ENCODE data around the gene HFM1.
"Not testable (repeated sequence)": the region's sequence is repeated elsewhere in the genome, so short reads cannot be mapped to it uniquely, and the experiment has no call there.

Gene HFM1

DNA sequence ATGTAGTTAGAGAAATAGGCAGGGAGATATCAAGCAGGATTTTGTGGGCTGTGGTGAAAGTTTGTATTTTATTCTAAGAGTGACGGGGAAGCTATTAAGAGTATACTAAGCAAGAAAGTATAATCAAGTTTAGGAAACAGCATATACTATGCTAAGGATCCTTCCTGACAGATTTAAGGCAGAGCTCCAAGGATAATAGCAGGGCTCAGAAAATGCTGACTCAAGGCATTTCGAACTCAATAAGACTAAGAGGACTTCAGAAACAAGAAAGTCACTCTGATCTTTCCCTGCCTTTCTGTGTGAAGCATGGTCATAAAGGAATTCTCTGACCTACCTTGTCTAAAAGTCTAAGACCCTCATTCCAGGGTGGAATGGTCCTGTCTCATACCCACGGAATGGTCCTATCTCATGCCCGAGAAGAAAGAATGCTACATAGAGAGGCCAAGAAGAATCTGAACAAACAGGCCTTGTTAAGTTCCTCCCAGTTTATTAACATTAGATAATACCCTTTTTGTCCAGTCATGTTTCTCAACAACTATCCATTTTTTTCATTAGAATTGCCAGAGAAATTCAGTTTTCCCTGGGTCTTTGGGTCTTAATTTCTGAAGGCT is 59.1 kb downstream of the HFM1 start:
- no peak for DNase-seq

- DNase-seq = no peak
Observed at GRCh38 chr1:91338501-91338900, 66.1 kb downstream of the HFM1 start.

DNA sequence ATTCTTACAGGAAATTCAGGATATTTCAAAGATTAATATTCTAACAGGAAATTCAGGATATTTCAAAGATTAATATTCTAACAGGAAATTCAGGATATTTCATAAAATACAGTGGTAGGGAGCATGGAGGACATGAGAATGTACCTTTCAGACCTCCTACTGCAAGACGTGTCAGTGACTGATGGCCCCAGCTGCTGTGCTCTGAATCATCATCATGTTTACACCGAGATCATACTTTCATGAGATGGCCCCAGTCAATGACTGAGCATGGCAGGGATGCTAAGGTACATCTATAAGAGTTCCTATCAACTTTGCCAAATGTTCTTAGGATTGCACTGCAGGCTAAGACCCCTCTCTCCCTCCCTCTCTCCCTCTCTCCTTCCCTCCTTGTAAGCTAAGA is 69.0 kb downstream of the HFM1 start:
- no peak for DNase-seq

- DNase-seq = no peak
Observed at GRCh38 chr1:91334856-91335255, 69.8 kb downstream of the HFM1 start.

DNA sequence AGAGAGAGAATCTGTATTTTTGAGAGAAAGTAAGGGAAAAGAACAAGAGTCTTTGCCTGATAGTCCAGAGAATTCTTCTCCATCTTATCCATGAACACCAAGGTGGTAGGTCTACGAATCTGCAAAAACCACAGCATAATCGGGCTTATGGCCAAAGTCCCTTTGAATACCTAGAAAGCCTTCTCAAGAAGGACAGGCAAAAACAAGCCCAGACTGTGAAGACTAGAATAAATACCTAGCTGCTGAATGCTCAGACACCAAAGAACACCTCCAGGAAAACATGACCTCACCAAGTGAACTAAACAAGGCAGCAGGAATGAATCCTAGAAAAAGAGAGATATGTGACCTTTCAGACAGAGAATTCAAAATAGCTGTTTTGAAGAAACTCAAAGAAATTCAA is 79.2 kb downstream of the HFM1 start:
- DNase-seq = no peak

GRCh38 chr1:91314643-91315042 is 90.0 kb downstream of the HFM1 start:
- DNase-seq = no peak

DNA sequence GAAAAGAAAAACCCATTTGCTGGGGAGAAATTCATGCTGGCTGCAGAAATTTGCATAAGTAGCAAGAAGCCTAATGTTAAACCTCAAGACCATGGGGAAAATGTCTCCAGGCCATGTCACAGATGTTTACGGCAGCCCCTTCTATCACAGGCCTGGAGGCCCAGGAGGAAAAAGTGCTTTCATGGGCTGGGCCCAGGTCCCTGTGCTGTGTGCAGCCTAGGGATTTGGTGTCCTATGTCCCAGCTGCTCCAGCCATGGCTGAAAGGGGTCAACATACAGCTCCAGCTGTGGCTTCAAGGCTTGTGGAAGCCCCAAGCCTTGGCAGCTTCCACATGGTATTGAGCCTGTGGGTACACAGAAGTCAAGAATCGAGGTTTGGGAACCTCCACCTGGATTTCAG is 93.0 kb downstream of the HFM1 start:
- DNase-seq = no peak

DNA sequence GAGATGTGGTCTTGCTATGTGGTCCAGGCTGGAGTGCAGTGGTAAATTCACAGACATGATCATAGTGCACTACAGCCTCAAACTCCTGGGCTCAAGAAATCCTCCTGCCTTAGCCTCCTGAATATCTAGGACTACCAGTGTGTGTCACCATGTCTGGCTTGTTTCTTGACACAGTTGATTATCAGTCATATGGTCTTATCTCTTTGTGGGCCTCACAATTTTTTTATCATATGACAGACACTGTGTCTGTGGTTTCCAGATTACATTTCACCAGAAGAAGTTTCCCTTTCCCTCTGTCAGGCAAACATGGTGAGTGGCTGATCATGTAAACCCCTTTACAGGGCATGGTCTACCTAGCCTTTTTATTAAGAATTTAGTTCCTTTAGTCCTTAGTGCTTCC is 96.1 kb downstream of the HFM1 start:
- DNase-seq = no peak

DNA sequence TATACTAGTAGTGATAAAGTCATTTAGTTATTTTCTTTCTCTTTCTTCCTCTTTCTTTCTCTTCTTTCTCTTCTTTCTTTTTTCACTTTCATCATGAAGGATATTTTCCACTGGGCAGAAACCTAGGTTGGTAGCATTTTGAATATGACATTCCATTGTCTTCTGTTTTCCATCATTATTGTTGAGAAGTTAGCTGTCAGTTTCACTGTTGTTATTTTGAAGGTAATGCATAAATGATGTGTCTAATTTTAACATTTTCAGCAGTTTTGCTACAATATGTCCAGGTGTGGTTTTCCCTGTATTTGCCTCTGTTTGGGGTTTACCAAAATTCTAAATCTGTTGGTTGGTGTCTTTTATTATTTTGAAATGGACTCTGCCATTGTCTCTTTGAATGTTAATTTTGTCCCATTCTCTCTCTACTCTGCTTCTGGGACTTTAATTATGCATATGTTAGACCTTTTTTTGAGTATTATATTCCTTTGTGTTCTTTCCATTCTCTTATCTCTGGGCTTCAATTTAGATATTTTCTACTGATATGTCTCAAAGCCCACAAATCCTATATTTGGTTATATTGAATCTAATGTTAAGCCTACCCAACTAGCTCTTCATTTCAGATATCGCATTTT is 96.7 kb downstream of the HFM1 start:
- DNase-seq = no peak

DNA sequence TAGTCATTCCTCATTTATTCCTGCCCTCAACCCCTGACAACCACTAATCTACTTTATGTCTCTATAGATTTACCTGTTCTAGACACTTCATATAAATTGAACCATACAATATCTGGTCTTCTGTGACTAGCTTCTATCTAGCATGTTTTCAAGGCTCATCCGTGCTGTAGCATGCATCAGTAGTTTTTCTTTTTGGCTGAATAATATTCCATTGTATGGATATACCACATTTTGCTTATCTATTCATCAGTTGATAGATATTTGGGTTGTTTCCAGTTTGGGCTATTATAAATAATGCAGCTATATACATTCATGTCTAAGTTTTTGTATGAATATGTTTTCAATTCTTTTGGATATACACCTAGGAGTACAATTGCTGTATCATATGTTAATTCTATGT is 101.5 kb downstream of the HFM1 start:
- DNase-seq = no peak

DNA sequence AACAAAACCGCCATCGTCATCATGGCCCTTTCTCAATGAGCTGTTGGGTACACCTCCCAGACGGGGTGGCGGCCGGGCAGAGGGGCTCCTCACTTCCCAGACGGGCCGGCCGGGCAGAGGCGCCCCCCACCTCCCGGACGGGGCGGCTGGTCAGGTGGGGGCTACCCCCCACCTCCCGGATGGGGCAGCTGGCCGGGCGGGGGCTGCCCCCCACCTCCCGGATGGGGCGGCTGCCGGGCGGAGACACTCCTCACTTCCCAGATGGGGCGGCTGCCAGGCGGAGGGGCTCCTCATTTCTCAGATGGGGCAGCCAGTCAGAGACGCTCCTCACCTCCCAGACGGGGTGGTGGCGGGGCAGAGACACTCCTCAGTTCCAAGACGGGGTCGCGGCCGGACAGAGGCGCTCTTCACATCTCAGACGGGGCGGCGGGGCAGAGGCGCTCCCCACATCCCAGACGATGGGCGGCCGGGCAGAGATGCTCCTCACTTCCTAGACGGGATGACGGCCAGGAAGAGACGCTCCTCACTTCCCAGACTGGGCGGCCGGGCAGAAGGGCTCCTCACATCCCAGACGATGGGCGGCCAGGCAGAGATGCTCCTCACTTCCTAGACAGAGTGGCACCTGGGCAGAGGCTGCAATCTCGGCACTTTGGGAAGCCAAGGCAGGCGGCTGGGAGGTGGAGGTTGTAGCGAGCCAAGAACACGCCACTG is 115.6 kb downstream of the HFM1 start:
- not testable (repeated sequence) for DNase-seq

- DNase-seq = not testable (repeated sequence)
Observed at GRCh38 chr1:91286962-91287317, 117.7 kb downstream of the HFM1 start.

- not testable (repeated sequence) for DNase-seq
Observed at GRCh38 chr1:91286259-91286961, 118.2 kb downstream of the HFM1 start.

GRCh38 chr1:91283421-91283726 is 121.3 kb downstream of the HFM1 start:
- no peak for DNase-seq

- peak; percentile 2 for DNase-seq
Observed at GRCh38 chr1:91282695-91283420, 121.8 kb downstream of the HFM1 start.

- no peak for DNase-seq
Observed at GRCh38 chr1:91281782-91282181, 122.9 kb downstream of the HFM1 start.

DNA sequence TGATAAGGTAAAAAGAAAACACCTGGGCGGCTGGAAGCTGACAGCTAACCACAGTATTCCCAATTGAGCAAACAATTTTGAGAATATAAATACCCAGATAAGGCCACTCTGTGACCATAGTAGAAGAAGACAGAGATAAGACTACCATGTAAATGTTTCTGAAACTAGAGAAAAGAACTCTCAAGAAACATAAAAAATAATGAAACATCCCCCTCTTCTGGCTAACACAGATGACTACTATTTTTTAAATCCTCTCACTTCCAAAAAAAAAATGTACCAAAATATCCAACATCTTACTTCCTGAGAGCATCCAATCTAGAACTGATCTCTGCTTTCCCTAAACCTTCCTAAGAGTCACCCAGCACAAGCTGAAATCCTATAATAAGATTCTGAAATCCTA is 125.9 kb downstream of the HFM1 start:
- DNase-seq = no peak

- no peak for DNase-seq
Observed at GRCh38 chr1:91273875-91274274, 130.8 kb downstream of the HFM1 start.

GRCh38 chr1:91261655-91262054 is 143.0 kb downstream of the HFM1 start:
- DNase-seq = no peak

DNA sequence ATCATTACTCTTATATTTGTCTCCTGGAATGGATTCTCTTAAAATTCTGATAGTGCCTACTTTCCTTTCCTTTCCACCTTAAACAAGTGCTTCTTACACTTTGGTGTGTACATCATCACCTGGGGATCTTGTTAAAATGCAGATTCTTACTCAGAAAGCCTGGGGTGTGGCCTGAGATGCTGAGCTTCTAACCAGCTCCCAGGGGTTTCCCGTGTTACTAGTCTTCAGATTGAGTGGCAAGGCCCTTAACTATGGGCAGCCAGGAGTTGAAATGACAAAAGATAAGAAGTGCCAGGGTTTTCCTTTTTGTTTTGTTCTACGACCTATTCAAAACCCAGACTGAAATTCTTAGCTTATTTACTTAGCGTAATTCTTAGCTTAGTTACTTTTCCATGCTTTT is 159.2 kb downstream of the HFM1 start:
- DNase-seq = no peak

- no peak for DNase-seq
Observed at GRCh38 chr1:91244737-91245136, 159.9 kb downstream of the HFM1 start.

DNA sequence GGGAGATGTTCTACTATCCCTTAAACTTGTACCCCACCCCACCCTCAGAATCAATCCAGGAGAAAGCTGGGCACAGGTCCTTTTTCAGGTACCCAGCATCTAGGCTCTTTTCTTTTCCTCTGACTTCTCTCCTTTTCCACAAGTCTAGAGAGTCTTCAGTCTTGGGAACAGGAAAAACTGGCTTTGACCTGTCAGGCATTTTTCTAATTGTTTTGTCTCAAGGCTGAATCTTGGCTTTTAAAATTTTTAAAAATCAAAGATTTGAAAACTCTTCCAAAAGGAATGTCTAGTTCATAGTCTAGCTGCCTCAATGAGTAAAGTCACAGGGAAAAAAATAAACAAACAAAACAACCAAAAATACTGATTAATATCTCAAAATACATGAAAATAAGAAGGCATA is 161.5 kb downstream of the HFM1 start:
- no peak for DNase-seq

- no peak for DNase-seq
Observed at GRCh38 chr1:91234181-91234580, 170.5 kb downstream of the HFM1 start.
